ENCODE results near the gene LRRC25. TPM values are rescaled to one million over a fixed set of nuclear protein-coding genes. Genes with fewer than 3 reads are reported as not detected.
A peak's percentile ranks its signal among the peaks of the same experiment; 100 is the strongest.

Gene LRRC25
- total and polyA plus RNA-seq, 10 of the 15 experiments (the other 5 are each of a cell fraction or from before 2014, with no cell fraction given): 0.38 to 2.9 (median 1.2) TPM

DNA sequence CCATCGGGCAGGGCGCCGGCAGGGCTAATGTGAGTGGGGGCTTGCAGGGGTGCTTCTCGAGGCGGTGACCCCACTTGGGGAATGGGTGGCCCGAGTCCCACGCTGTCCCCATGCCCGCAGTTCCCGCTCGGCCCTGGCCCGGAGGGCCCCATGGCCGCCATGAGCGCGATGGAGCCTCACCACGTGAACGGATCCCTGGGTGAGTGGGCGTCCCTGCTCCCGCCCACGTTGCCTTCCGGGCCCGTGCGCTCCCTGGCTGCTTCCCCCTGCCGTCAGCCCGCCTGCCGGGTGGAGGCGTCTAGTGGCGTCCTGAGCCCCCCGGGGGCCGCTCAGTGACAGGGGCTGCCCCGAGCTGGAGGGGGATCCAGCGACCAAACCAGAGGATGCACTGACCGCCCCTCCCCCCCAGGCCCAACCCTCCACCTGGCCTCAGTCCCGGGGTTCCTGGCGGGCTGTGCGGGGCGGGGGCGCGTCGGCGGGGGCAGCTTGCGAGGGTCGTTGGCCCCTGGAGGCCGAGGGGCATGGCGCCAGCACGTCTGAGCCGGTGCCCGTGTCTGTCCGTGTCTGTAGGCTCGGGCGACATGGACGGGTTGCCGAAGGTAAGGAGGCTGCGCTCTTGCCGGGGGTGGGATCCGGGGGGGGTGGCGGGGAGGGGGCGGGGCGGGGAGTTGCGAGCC, 35.7 kb upstream of the LRRC25 start (continued):
- TF ChIP-seq, protein P1, sequence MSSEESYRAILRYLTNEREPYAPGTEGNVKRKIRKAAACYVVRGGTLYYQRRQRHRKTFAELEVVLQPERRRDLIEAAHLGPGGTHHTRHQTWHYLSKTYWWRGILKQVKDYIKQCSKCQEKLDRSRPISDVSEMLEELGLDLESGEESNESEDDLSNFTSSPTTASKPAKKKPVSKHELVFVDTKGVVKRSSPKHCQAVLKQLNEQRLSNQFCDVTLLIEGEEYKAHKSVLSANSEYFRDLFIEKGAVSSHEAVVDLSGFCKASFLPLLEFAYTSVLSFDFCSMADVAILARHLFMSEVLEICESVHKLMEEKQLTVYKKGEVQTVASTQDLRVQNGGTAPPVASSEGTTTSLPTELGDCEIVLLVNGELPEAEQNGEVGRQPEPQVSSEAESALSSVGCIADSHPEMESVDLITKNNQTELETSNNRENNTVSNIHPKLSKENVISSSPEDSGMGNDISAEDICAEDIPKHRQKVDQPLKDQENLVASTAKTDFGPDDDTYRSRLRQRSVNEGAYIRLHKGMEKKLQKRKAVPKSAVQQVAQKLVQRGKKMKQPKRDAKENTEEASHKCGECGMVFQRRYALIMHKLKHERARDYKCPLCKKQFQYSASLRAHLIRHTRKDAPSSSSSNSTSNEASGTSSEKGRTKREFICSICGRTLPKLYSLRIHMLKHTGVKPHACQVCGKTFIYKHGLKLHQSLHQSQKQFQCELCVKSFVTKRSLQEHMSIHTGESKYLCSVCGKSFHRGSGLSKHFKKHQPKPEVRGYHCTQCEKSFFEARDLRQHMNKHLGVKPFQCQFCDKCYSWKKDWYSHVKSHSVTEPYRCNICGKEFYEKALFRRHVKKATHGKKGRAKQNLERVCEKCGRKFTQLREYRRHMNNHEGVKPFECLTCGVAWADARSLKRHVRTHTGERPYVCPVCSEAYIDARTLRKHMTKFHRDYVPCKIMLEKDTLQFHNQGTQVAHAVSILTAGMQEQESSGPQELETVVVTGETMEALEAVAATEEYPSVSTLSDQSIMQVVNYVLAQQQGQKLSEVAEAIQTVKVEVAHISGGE (CRISPR knock-in tag; IDR thresholded peaks at IDR 0.05): no peak
- TF ChIP-seq, protein P2, sequence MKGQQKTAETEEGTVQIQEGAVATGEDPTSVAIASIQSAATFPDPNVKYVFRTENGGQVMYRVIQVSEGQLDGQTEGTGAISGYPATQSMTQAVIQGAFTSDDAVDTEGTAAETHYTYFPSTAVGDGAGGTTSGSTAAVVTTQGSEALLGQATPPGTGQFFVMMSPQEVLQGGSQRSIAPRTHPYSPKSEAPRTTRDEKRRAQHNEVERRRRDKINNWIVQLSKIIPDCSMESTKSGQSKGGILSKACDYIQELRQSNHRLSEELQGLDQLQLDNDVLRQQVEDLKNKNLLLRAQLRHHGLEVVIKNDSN (IDR thresholded peaks at IDR 0.05; ENCODE audit: borderline replicate concordance, extremely low read length, insufficient read depth, low read depth, low read length): peak; percentile 82
- TF ChIP-seq ESRRA (IDR thresholded peaks at IDR 0.05; ENCODE audit: low read length) (no peak), MXI1 (IDR thresholded peaks at IDR 0.05; ENCODE audit: low read depth, low read length) (peak; percentile 64), EZH2 (IDR thresholded peaks at IDR 0.05; ENCODE audit: borderline replicate concordance, control insufficient read depth, low read depth, low read length) (no peak), NR2C2 (IDR thresholded peaks at IDR 0.05; ENCODE audit: borderline replicate concordance, control insufficient read depth, insufficient read length, low read depth) (no peak), SREBF2 (IDR thresholded peaks at IDR 0.05; ENCODE audit: low read length) (no peak), FOXK2 (IDR thresholded peaks at IDR 0.05) (no peak), ETV6 (conservative IDR thresholded peaks at IDR 0.05 in 1 of 2, IDR thresholded peaks at IDR 0.05 in 1 of 2; ENCODE audit: borderline replicate concordance in 1 of 2, low read depth in 1 of 2) (no peak), SIX5 (IDR thresholded peaks at IDR 0.05; ENCODE audit: low read depth, low read length, severe bottlenecking) (no peak)
- TF ChIP-seq, protein P3, sequence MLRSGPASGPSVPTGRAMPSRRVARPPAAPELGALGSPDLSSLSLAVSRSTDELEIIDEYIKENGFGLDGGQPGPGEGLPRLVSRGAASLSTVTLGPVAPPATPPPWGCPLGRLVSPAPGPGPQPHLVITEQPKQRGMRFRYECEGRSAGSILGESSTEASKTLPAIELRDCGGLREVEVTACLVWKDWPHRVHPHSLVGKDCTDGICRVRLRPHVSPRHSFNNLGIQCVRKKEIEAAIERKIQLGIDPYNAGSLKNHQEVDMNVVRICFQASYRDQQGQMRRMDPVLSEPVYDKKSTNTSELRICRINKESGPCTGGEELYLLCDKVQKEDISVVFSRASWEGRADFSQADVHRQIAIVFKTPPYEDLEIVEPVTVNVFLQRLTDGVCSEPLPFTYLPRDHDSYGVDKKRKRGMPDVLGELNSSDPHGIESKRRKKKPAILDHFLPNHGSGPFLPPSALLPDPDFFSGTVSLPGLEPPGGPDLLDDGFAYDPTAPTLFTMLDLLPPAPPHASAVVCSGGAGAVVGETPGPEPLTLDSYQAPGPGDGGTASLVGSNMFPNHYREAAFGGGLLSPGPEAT (IDR thresholded peaks at IDR 0.05; ENCODE audit: low read depth): peak; percentile 44; the same call in 1 of the 2 replicates
- TF ChIP-seq, protein P4, sequence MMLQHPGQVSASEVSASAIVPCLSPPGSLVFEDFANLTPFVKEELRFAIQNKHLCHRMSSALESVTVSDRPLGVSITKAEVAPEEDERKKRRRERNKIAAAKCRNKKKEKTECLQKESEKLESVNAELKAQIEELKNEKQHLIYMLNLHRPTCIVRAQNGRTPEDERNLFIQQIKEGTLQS (IDR thresholded peaks at IDR 0.05; ENCODE audit: borderline replicate concordance, extremely low read depth, low read depth, low read length): no peak
- TF ChIP-seq, protein P5, sequence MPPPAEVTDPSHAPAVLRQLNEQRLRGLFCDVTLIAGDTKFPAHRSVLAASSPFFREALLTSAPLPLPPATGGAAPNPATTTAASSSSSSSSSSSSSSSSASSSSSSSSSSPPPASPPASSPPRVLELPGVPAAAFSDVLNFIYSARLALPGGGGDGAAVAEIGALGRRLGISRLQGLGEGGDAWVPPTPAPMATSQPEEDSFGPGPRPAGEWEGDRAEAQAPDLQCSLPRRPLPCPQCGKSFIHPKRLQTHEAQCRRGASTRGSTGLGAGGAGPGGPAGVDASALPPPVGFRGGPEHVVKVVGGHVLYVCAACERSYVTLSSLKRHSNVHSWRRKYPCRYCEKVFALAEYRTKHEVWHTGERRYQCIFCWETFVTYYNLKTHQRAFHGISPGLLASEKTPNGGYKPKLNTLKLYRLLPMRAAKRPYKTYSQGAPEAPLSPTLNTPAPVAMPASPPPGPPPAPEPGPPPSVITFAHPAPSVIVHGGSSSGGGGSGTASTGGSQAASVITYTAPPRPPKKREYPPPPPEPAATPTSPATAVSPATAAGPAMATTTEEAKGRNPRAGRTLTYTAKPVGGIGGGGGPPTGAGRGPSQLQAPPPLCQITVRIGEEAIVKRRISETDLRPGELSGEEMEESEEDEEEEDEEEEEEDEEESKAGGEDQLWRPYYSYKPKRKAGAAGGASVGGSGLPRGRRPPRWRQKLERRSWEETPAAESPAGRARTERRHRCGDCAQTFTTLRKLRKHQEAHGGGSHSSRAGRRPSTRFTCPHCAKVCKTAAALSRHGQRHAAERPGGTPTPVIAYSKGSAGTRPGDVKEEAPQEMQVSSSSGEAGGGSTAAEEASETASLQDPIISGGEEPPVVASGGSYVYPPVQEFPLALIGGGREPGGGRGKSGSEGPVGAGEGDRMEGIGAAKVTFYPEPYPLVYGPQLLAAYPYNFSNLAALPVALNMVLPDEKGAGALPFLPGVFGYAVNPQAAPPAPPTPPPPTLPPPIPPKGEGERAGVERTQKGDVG (CRISPR knock-in tag; IDR thresholded peaks at IDR 0.05): no peak
- TF ChIP-seq, protein P6, sequence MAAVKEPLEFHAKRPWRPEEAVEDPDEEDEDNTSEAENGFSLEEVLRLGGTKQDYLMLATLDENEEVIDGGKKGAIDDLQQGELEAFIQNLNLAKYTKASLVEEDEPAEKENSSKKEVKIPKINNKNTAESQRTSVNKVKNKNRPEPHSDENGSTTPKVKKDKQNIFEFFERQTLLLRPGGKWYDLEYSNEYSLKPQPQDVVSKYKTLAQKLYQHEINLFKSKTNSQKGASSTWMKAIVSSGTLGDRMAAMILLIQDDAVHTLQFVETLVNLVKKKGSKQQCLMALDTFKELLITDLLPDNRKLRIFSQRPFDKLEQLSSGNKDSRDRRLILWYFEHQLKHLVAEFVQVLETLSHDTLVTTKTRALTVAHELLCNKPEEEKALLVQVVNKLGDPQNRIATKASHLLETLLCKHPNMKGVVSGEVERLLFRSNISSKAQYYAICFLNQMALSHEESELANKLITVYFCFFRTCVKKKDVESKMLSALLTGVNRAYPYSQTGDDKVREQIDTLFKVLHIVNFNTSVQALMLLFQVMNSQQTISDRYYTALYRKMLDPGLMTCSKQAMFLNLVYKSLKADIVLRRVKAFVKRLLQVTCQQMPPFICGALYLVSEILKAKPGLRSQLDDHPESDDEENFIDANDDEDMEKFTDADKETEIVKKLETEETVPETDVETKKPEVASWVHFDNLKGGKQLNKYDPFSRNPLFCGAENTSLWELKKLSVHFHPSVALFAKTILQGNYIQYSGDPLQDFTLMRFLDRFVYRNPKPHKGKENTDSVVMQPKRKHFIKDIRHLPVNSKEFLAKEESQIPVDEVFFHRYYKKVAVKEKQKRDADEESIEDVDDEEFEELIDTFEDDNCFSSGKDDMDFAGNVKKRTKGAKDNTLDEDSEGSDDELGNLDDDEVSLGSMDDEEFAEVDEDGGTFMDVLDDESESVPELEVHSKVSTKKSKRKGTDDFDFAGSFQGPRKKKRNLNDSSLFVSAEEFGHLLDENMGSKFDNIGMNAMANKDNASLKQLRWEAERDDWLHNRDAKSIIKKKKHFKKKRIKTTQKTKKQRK (IDR thresholded peaks at IDR 0.05; ENCODE audit: low read depth, low read length): no peak
